Caco-2 (cell line): ENCODE data around the gene TMEM183A. TPM values are rescaled to one million over a fixed set of nuclear protein-coding genes. Genes with fewer than 3 reads are reported as not detected.

Experiments
- BruUV-seq: library from RNA; stranded (reverse); fragments of 400-500 nt; replicated peaks from 2 replicates; lab custom pipeline; 2021; lab: Mats Ljungman, UMichigan
- CTCF ChIA-PET: fragments of 300-600 bp; sonication (Branson Sonifier 250); formaldehyde crosslinking; loops from one replicate; lab custom pipeline; 2022; ENCODE audit warnings: antibody characterized with exemption; lab: Charles Lee
- POLR2A ChIA-PET: fragments of 300-600 bp; sonication (Branson Sonifier 250); formaldehyde crosslinking; loops from one replicate; lab custom pipeline; 2022; ENCODE audit warnings: antibody characterized with exemption; lab: Charles Lee
- DNase-seq, 2 experiments: peaks; one replicate each; pipeline versions ENCODE4 v3.0.0 to v3.0.0-alpha.2; 2020 to 2022
- H3K27me3 ChIP-seq: replicated peaks from 2 replicates; pipeline ENCODE4 v1.6.0; 2011; ENCODE audit warnings: low read length; ENCODE audit not compliant: control insufficient read depth, insufficient read depth
- H3K36me3 ChIP-seq: 2 replicates; pipeline ENCODE4 v1.5.1; 2011; ENCODE audit warnings: low read length; ENCODE audit not compliant: control insufficient read depth, insufficient read depth
- H3K4me1 ChIP-seq: fragments of 250-450 bp; sonication (Bioruptor Pico); 2 replicates; pipeline ENCODE4 v1.5.1; 2020; ENCODE audit warnings: mild to moderate bottlenecking
- H3K4me3 ChIP-seq: 2 replicates; pipeline ENCODE4 v1.5.1; 2011; ENCODE audit warnings: low read depth, mild to moderate bottlenecking, control low read depth, low read length
- H3K9me3 ChIP-seq: fragments of 250-450 bp; sonication (Bioruptor Pico); 2 replicates; pipeline ENCODE4 v1.5.1; 2020; ENCODE audit warnings: mild to moderate bottlenecking, moderate library complexity
- H3K27ac Mint-ChIP-seq: one replicate; pipeline ENCODE4 v1.8.0; 2022; ENCODE audit warnings: mixed read lengths; ENCODE audit not compliant: unreplicated experiment
- H3K27me3 Mint-ChIP-seq: one replicate; pipeline ENCODE4 v1.8.0; 2022; ENCODE audit warnings: mixed read lengths; ENCODE audit not compliant: insufficient read depth, unreplicated experiment
- H3K36me3 Mint-ChIP-seq: one replicate; pipeline ENCODE4 v1.8.0; 2022; ENCODE audit warnings: mild to moderate bottlenecking, mixed read lengths; ENCODE audit not compliant: insufficient read depth, unreplicated experiment
- H3K4me1 Mint-ChIP-seq: one replicate; pipeline ENCODE4 v1.8.0; 2022; ENCODE audit warnings: low read depth, mixed read lengths; ENCODE audit not compliant: unreplicated experiment
- H3K4me3 Mint-ChIP-seq: one replicate; pipeline ENCODE4 v1.8.0; 2022; ENCODE audit warnings: mild to moderate bottlenecking, moderate library complexity, mixed read lengths; ENCODE audit not compliant: unreplicated experiment
- H3K9me3 Mint-ChIP-seq: one replicate; pipeline ENCODE4 v1.8.0; 2022; ENCODE audit warnings: mixed read lengths; ENCODE audit not compliant: unreplicated experiment
- intact Hi-C: fragments of 100-400 bp; cut with micrococcal nuclease; formaldehyde crosslinking; loops from one replicate; pipeline ENCODE4 v1.10.0; 2022; ENCODE audit not compliant: unreplicated experiment
- total RNA-seq: library from RNA; stranded (reverse); gene quantifications from 2 replicates; pipeline ENCODE4 v1.2.3, GENCODE V29; 2022
- TF ChIP-seq, protein P1 (sequence below), 2 experiments: fragments of 200-600 bp in 1 of 2; IDR thresholded peaks; 1 replicate in 1 of 2; 2 replicates in 1 of 2; pipeline versions ENCODE4 v1.5.1 to v1.8.0; 2011 to 2022; ENCODE audit warnings: antibody characterized with exemption in 1 of 2, control low read depth in 1 of 2, inconsistent platforms in 1 of 2, low read depth in 1 of 2, low read length in 1 of 2, mild to moderate bottlenecking in 1 of 2, moderate library complexity in 1 of 2; ENCODE audit not compliant: insufficient read depth in 1 of 2, severe bottlenecking in 1 of 2, unreplicated experiment in 1 of 2

The TMEM183A gene
- total RNA-seq, 1 experiment from 2014 or later = 74.3 TPM

DNA sequence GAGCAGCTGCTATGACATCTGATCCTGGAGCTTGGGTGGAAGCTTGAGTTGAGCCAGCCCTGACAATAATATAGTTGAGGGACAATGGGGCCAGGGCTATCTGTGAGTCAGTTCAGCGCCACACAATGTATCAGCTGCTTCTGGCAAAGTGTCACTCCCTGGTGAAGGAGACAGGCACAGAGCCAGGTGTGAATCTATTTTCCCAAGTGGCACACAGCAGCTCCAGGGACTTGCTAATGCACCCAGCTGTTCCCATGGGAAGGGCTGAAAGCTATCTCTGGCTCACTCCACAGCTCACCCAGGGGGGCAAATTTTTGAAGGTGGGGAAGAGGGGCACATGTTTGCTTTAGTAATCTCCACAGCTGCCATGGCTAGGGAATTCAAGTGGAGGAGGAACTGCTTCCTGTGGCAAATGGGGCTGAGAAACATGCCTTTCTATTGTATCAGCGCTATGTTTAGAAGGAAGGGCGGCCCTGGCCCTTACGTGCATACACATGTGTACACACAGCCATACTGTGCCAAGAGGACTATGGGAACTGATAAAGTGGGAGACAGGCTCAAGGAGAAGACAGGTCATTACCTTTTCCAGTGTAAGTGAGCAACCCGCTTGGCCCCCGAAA lies 42.3 kb upstream of the TMEM183A start:
- intact Hi-C loops = no loop called here
- BruUV-seq = no TSS peak
- no peak overlapping the region for H3K4me3 Mint-ChIP-seq
- DNase-seq = no peak
- H3K27me3 ChIP-seq = no peaks in the 10 kb centered on the region; the same call in 1 of the 2 replicates
- H3K27me3 Mint-ChIP-seq = no peaks in the 10 kb centered on the region
- no peaks in the 10 kb centered on the region for H3K36me3 ChIP-seq
- TF ChIP-seq, protein P1, sequence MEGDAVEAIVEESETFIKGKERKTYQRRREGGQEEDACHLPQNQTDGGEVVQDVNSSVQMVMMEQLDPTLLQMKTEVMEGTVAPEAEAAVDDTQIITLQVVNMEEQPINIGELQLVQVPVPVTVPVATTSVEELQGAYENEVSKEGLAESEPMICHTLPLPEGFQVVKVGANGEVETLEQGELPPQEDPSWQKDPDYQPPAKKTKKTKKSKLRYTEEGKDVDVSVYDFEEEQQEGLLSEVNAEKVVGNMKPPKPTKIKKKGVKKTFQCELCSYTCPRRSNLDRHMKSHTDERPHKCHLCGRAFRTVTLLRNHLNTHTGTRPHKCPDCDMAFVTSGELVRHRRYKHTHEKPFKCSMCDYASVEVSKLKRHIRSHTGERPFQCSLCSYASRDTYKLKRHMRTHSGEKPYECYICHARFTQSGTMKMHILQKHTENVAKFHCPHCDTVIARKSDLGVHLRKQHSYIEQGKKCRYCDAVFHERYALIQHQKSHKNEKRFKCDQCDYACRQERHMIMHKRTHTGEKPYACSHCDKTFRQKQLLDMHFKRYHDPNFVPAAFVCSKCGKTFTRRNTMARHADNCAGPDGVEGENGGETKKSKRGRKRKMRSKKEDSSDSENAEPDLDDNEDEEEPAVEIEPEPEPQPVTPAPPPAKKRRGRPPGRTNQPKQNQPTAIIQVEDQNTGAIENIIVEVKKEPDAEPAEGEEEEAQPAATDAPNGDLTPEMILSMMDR (IDR thresholded peaks at IDR 0.05; ENCODE audit: insufficient read depth in 1 of 2, low read depth in 1 of 2, low read length in 1 of 2, severe bottlenecking in 1 of 2, unreplicated experiment in 1 of 2) = no peak
- no peak overlapping the region for H3K27ac Mint-ChIP-seq
- ChIA-PET POLR2A (no interaction called here), CTCF (no interaction called here)
- H3K9me3 Mint-ChIP-seq = no peaks in the 10 kb centered on the region
- peaks cover 13% of the 10 kb centered on the region for H3K4me1 Mint-ChIP-seq
- peaks cover 25% of the 10 kb centered on the region for H3K4me1 ChIP-seq
- no peaks in the 10 kb centered on the region for H3K36me3 Mint-ChIP-seq
- H3K9me3 ChIP-seq = no peaks in the 10 kb centered on the region
- H3K4me3 ChIP-seq = no peak overlapping the region

DNA sequence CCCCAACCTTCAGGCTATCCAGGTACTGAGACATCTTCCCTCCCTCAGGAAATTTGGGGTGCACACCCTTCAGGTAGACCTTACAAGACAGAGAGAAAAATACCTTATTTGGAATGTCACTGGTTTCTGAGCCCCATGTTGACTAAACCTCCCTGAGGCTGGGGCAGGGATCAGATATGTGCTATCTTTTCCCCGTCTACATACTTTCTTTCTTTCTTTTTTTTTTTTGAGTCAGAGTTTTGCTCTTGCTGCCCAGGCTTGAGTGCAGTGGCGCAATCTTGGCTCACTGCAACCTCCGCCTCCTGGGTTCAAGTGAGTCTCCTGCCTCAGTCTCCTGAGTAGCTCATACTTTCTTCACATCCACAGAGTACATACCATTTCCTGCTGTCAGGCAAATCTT lies 41.8 kb upstream of the TMEM183A start:
- DNase-seq = no peak
- H3K27ac Mint-ChIP-seq = no peak overlapping the region
- Histone ChIP-seq H3K4me1 (peaks cover 25% of the 10 kb centered on the region), H3K36me3 (no peaks in the 10 kb centered on the region), H3K27me3 (no peaks in the 10 kb centered on the region; the same call in 1 of the 2 replicates), H3K9me3 (no peaks in the 10 kb centered on the region), H3K4me3 (no peak overlapping the region)
- BruUV-seq = no TSS peak
- peak overlapping the region; percentile 83 for H3K4me3 Mint-ChIP-seq
- H3K36me3 Mint-ChIP-seq = no peaks in the 10 kb centered on the region
- ChIA-PET POLR2A (no interaction called here), CTCF (no interaction called here)
- TF ChIP-seq, protein P1 (IDR thresholded peaks at IDR 0.05; ENCODE audit: insufficient read depth in 1 of 2, low read depth in 1 of 2, low read length in 1 of 2, severe bottlenecking in 1 of 2, unreplicated experiment in 1 of 2) = no peak
- H3K27me3 Mint-ChIP-seq = no peaks in the 10 kb centered on the region
- H3K9me3 Mint-ChIP-seq = no peaks in the 10 kb centered on the region
- H3K4me1 Mint-ChIP-seq = peaks cover 13% of the 10 kb centered on the region
- intact Hi-C loops = no loop called here

DNA sequence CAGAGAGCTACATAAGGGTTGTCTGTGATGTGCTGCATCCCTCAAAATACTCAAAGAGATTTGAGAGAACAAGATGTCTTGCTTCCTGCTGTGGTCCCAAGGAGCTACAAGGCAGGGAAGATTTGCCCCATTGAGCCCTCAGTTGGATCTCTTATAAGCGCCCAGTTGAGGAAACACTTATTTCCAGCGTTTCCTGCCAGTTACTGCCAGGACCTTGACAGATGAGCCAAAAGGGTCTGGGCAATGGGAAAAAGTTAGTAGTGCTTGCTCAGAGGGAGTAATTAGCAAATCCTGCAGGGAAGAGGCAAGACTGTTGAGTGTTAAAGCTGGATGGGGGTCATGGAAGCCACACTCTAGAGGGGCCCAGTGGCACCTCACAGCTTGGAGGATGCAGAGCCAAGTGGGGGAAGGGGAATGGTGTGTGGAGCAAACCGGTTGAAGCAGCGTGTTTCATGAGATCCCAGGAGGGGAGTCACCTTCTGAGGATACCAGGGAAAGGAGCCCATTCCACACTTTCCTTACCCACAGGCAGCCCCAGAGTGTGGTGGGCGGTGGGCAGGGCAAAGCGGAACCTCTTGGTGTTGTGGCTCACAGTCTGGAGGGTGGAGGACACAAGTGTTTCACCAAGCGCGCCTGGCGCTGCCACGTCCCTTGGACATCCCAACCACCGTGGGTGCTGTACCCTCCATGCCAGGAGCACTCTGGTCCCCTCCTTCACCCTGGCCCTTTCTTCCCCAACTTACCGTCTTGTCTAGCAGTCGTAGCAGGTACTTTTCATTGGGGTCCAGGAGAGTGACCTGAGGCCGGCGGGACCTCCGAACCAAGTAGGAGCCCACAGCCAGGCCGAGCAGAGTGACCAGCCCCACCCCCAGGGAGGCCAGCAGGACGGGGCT lies 40.9 kb upstream of the TMEM183A start:
- Histone ChIP-seq H3K4me1 (peaks cover 25% of the 10 kb centered on the region), H3K27me3 (no peaks in the 10 kb centered on the region; the same call in 1 of the 2 replicates), H3K9me3 (no peaks in the 10 kb centered on the region), H3K4me3 (peak overlapping the region; percentile 70), H3K36me3 (no peaks in the 10 kb centered on the region)
- no peaks in the 10 kb centered on the region for H3K36me3 Mint-ChIP-seq
- BruUV-seq = TSS peak; percentile 36
- TF ChIP-seq, protein P1 (IDR thresholded peaks at IDR 0.05; ENCODE audit: insufficient read depth in 1 of 2, low read depth in 1 of 2, low read length in 1 of 2, severe bottlenecking in 1 of 2, unreplicated experiment in 1 of 2) = no peak
- H3K9me3 Mint-ChIP-seq = no peaks in the 10 kb centered on the region
- peak overlapping the region; percentile 83 for H3K4me3 Mint-ChIP-seq
- CTCF ChIA-PET = no interaction called here
- no peak overlapping the region for H3K27ac Mint-ChIP-seq
- no peak for DNase-seq
- intact Hi-C loops = no loop called here
- no peaks in the 10 kb centered on the region for H3K27me3 Mint-ChIP-seq
- POLR2A ChIA-PET = no interaction called here
- H3K4me1 Mint-ChIP-seq = peaks cover 13% of the 10 kb centered on the region
